BLaER1 (cell line): Measurements from ENCODE around the gene DTX3.
"Not testable (repeated sequence)": the region's sequence is repeated elsewhere in the genome, so short reads cannot be mapped to it uniquely, and the experiment has no call there.

Experiments used
- H3K27ac ChIP-seq: shearing (Covaris generic); formaldehyde crosslinking; 2 replicates; pipeline ENCODE4 v1.8.1; 2022
- H3K27me3 ChIP-seq: shearing (Covaris generic); formaldehyde crosslinking; 2 replicates; pipeline ENCODE4 v1.8.1; 2022
- H3K36me3 ChIP-seq: shearing (Covaris generic); formaldehyde crosslinking; 2 replicates; pipeline ENCODE4 v1.8.1; 2022
- H3K4me1 ChIP-seq: shearing (Covaris generic); formaldehyde crosslinking; 2 replicates; pipeline ENCODE4 v1.8.1; 2022
- H3K4me2 ChIP-seq: shearing (Covaris generic); formaldehyde crosslinking; 2 replicates; pipeline ENCODE4 v1.8.1; 2022
- H3K4me3 ChIP-seq: shearing (Covaris generic); formaldehyde crosslinking; 2 replicates; pipeline ENCODE4 v1.8.1; 2022
- H3K9ac ChIP-seq: shearing (Covaris generic); formaldehyde crosslinking; 2 replicates; pipeline ENCODE4 v1.8.1; 2022
- H3K9me3 ChIP-seq: shearing (Covaris generic); formaldehyde crosslinking; 2 replicates; pipeline ENCODE4 v1.8.1; 2022
- H4K20me1 ChIP-seq: shearing (Covaris generic); formaldehyde crosslinking; 2 replicates; pipeline ENCODE4 v1.8.1; 2022
- Cebpa-rat ChIP-seq: shearing (Covaris generic); IDR thresholded peaks from 2 replicates; pipeline ENCODE4 v1.8.1; 2022

The DTX3 gene

GRCh38 chr12:57616383-57617101 lies 11.9 kb downstream of the DTX3 start:
- peaks cover 26% of the 10 kb centered on the region; the same call in 1 of the 2 replicates for H3K36me3 ChIP-seq
- TF ChIP-seq Cebpa-rat: no peak
- H4K20me1 ChIP-seq: peaks cover 24% of the 10 kb centered on the region
- H3K9ac ChIP-seq: no peak overlapping the region
- peaks cover 49% of the 10 kb centered on the region for H3K27me3 ChIP-seq
- peak overlapping the region; percentile 94; the same call in 1 of the 2 replicates for H3K27ac ChIP-seq
- peaks cover 70% of the 10 kb centered on the region for H3K4me1 ChIP-seq
- no peak overlapping the region; the same call in 1 of the 2 replicates for H3K4me3 ChIP-seq
- H3K4me2 ChIP-seq: peak overlapping the region; percentile 94
- H3K9me3 ChIP-seq: peaks cover 13% of the 10 kb centered on the region; the same call in 1 of the 2 replicates

- H3K36me3 ChIP-seq: peaks cover 26% of the 10 kb centered on the region; the same call in 1 of the 2 replicates
- H3K9me3 ChIP-seq: peaks cover 13% of the 10 kb centered on the region; the same call in 1 of the 2 replicates
- peaks cover 37% of the 10 kb centered on the region for H4K20me1 ChIP-seq
- peaks cover 58% of the 10 kb centered on the region for H3K27me3 ChIP-seq
- no peak overlapping the region for H3K27ac ChIP-seq
- H3K4me2 ChIP-seq: peak overlapping the region; percentile 12; the same call in 1 of the 2 replicates
- H3K9ac ChIP-seq: no peak overlapping the region
- no peak for TF ChIP-seq Cebpa-rat
- no peak overlapping the region for H3K4me3 ChIP-seq
- H3K4me1 ChIP-seq: peaks cover 60% of the 10 kb centered on the region
These were observed 13.3 kb downstream of the DTX3 start for GRCh38 chr12:57617942-57618341.

- H3K4me3 ChIP-seq, H3K9ac ChIP-seq, H3K27ac ChIP-seq: not testable (repeated sequence)
- Histone ChIP-seq H4K20me1 (peaks cover 40% of the 10 kb centered on the region), H3K4me1 (peaks cover 55% of the 10 kb centered on the region), H3K9me3 (peaks cover 13% of the 10 kb centered on the region; the same call in 1 of the 2 replicates), H3K27me3 (peaks cover 63% of the 10 kb centered on the region), H3K36me3 (peaks cover 26% of the 10 kb centered on the region; the same call in 1 of the 2 replicates), H3K4me2 (peak overlapping the region; percentile 7; the same call in 1 of the 2 replicates)
These were observed 13.8 kb downstream of the DTX3 start for GRCh38 chr12:57618431-57618830.

- Histone ChIP-seq H3K9me3 (peaks cover 13% of the 10 kb centered on the region; the same call in 1 of the 2 replicates), H3K4me2 (peak overlapping the region; percentile 7; the same call in 1 of the 2 replicates), H3K27me3 (peaks cover 69% of the 10 kb centered on the region), H3K4me1 (peaks cover 50% of the 10 kb centered on the region), H3K36me3 (peaks cover 26% of the 10 kb centered on the region; the same call in 1 of the 2 replicates), H3K4me3 (no peak overlapping the region), H4K20me1 (peaks cover 40% of the 10 kb centered on the region), H3K9ac (no peak overlapping the region), H3K27ac (no peak overlapping the region)
- no peak for TF ChIP-seq Cebpa-rat
These were observed 14.4 kb downstream of the DTX3 start for GRCh38 chr12:57618966-57619433.

- peaks cover 26% of the 10 kb centered on the region; the same call in 1 of the 2 replicates for H3K36me3 ChIP-seq
- no peak overlapping the region for H3K9ac ChIP-seq
- no peak for TF ChIP-seq Cebpa-rat
- no peak overlapping the region for H3K4me3 ChIP-seq
- peaks cover 43% of the 10 kb centered on the region for H3K4me1 ChIP-seq
- H4K20me1 ChIP-seq: peaks cover 40% of the 10 kb centered on the region
- no peak overlapping the region for H3K27ac ChIP-seq
- H3K4me2 ChIP-seq: no peak overlapping the region
- H3K9me3 ChIP-seq: peaks cover 13% of the 10 kb centered on the region; the same call in 1 of the 2 replicates
- peaks cover 75% of the 10 kb centered on the region for H3K27me3 ChIP-seq
These were observed 15.0 kb downstream of the DTX3 start for GRCh38 chr12:57619434-57620244.

GRCh38 chr12:57620245-57620935 lies 15.8 kb downstream of the DTX3 start:
- H3K27ac ChIP-seq: no peak overlapping the region
- peak overlapping the region; percentile 67 for H3K4me2 ChIP-seq
- H3K9me3 ChIP-seq: peaks cover 13% of the 10 kb centered on the region; the same call in 1 of the 2 replicates
- H3K4me1 ChIP-seq: peaks cover 39% of the 10 kb centered on the region
- TF ChIP-seq Cebpa-rat: no peak
- H3K4me3 ChIP-seq: peak overlapping the region; percentile 16; the same call in 1 of the 2 replicates
- peaks cover 26% of the 10 kb centered on the region; the same call in 1 of the 2 replicates for H3K36me3 ChIP-seq
- peaks cover 40% of the 10 kb centered on the region for H4K20me1 ChIP-seq
- peaks cover 83% of the 10 kb centered on the region for H3K27me3 ChIP-seq
- H3K9ac ChIP-seq: no peak overlapping the region

- peaks cover 20% of the 10 kb centered on the region; the same call in 1 of the 2 replicates for H3K36me3 ChIP-seq
- H4K20me1 ChIP-seq: peaks cover 40% of the 10 kb centered on the region
- H3K4me2 ChIP-seq: peak overlapping the region; percentile 67
- H3K4me3 ChIP-seq: peak overlapping the region; percentile 34
- H3K27ac ChIP-seq: no peak overlapping the region
- no peak for TF ChIP-seq Cebpa-rat
- no peak overlapping the region for H3K9ac ChIP-seq
- peaks cover 89% of the 10 kb centered on the region for H3K27me3 ChIP-seq
- H3K9me3 ChIP-seq: peaks cover 13% of the 10 kb centered on the region; the same call in 1 of the 2 replicates
- peaks cover 39% of the 10 kb centered on the region for H3K4me1 ChIP-seq
These were observed 16.4 kb downstream of the DTX3 start for GRCh38 chr12:57620936-57621496.

GRCh38 chr12:57621497-57622292 lies 17.1 kb downstream of the DTX3 start:
- Histone ChIP-seq H4K20me1 (peaks cover 40% of the 10 kb centered on the region), H3K9ac (no peak overlapping the region), H3K9me3 (peaks cover 13% of the 10 kb centered on the region; the same call in 1 of the 2 replicates), H3K36me3 (peaks cover 14% of the 10 kb centered on the region; the same call in 1 of the 2 replicates), H3K27me3 (peaks cover 96% of the 10 kb centered on the region), H3K4me1 (peaks cover 33% of the 10 kb centered on the region), H3K27ac (no peak overlapping the region), H3K4me3 (peak overlapping the region; percentile 34; the same call in 1 of the 2 replicates), H3K4me2 (peak overlapping the region; percentile 67)
- no peak for TF ChIP-seq Cebpa-rat
